HG03103 (cell line): ENCODE measurements around the gene HERPUD2.
"Not testable (repeated sequence)": the region's sequence is repeated elsewhere in the genome, so short reads cannot be mapped to it uniquely, and the experiment has no call there.

Source experiments
- ATAC-seq: cut with Tn5 transposase; IDR thresholded peaks from one replicate; pipeline ENCODE4 v1.9.1; 2021; ENCODE audit warnings: low read depth; ENCODE audit not compliant: unreplicated experiment

The HERPUD2 gene

GRCh38 chr7:35716038-35716803 lies 21.3 kb upstream of the HERPUD2 start:
- no peak for ATAC-seq

- no peak for ATAC-seq
Observed at GRCh38 chr7:35714862-35715261, 19.9 kb upstream of the HERPUD2 start.

GRCh38 chr7:35714407-35714806 lies 19.5 kb upstream of the HERPUD2 start:
- no peak for ATAC-seq

- no peak for ATAC-seq
Observed at GRCh38 chr7:35712563-35713226, 17.8 kb upstream of the HERPUD2 start.

GRCh38 chr7:35707422-35707821 lies 12.5 kb upstream of the HERPUD2 start:
- ATAC-seq, result no peak

- ATAC-seq, result no peak
Observed at GRCh38 chr7:35705932-35706461, 11.1 kb upstream of the HERPUD2 start.

GRCh38 chr7:35704261-35704660 lies 9.3 kb upstream of the HERPUD2 start:
- ATAC-seq, result no peak

- no peak for ATAC-seq
Observed at GRCh38 chr7:35702541-35702940, 7.6 kb upstream of the HERPUD2 start.

GRCh38 chr7:35701287-35701900 lies 6.5 kb upstream of the HERPUD2 start:
- no peak for ATAC-seq

- no peak for ATAC-seq
Observed at GRCh38 chr7:35700865-35701264, 5.9 kb upstream of the HERPUD2 start.

GRCh38 chr7:35700333-35700732 lies 5.4 kb upstream of the HERPUD2 start:
- no peak for ATAC-seq

- no peak for ATAC-seq
Observed at GRCh38 chr7:35699796-35700305, 4.9 kb upstream of the HERPUD2 start.

- not testable (repeated sequence) for ATAC-seq
Observed at GRCh38 chr7:35698382-35698781, 3.4 kb upstream of the HERPUD2 start.

GRCh38 chr7:35697414-35698175 lies 2.7 kb upstream of the HERPUD2 start:
- ATAC-seq, result no peak

- ATAC-seq, result no peak
Observed at GRCh38 chr7:35695987-35696386, 1.1 kb upstream of the HERPUD2 start.

- no peak for ATAC-seq
Observed at GRCh38 chr7:35695473-35695850, 527 bp upstream of the HERPUD2 start.

- ATAC-seq, result peak; percentile 11
Observed at GRCh38 chr7:35694161-35694783, 663 bp downstream of the HERPUD2 start.

- no peak for ATAC-seq
Observed at GRCh38 chr7:35691827-35692307, 3.1 kb downstream of the HERPUD2 start.

GRCh38 chr7:35691366-35691765 lies 3.6 kb downstream of the HERPUD2 start:
- no peak for ATAC-seq

- ATAC-seq, result not testable (repeated sequence)
Observed at GRCh38 chr7:35690614-35691013, 4.3 kb downstream of the HERPUD2 start.
